ENCODE measurements around the gene SMIM38. TPM values are rescaled to one million over a fixed set of nuclear protein-coding genes. Genes with fewer than 3 reads are reported as not detected.
A peak's percentile ranks its signal among the peaks of the same experiment; 100 is the strongest.

The SMIM38 gene
- 0.26 and 0.38 TPM in 2 replicates for total RNA-seq

- no peak for FAIRE-seq
- DNase-seq (ENCODE audit: low read depth) = no peak
- peaks cover 2% of the 10 kb centered on the region for H3K27me3 ChIP-seq (ENCODE audit: control insufficient read depth, insufficient read depth, low read length)
- no peak within 1 kb of the TSS for H3K4me3 ChIP-seq (ENCODE audit: low read depth, low read length)
- TF ChIP-seq CTCF (IDR thresholded peaks at IDR 0.05; ENCODE audit: insufficient read depth, low read length, severe bottlenecking) = no peak
- no peaks in the 10 kb centered on the region for H3K36me3 ChIP-seq (ENCODE audit: control insufficient read depth, insufficient read depth, low read length)
These were observed at the start of gene SMIM38 for GRCh38 chr11:69155302-69156234. SMIM38 (plus strand) TSS chr11:69155935; CDS start chr11:69157847, 1,912 bp downstream.

- DNase-seq (ENCODE audit: low read depth) = no peak
- FAIRE-seq = no peak
- H3K27me3 ChIP-seq (ENCODE audit: control insufficient read depth, insufficient read depth, low read length) = peaks cover 3% of the 10 kb centered on the region
- TF ChIP-seq CTCF (IDR thresholded peaks at IDR 0.05; ENCODE audit: insufficient read depth, low read length, severe bottlenecking) = no peak
- no peak overlapping the region for H3K4me3 ChIP-seq (ENCODE audit: low read depth, low read length)
- H3K36me3 ChIP-seq (ENCODE audit: control insufficient read depth, insufficient read depth, low read length) = no peaks in the 10 kb centered on the region
These were observed 49.5 kb upstream of the SMIM38 start for GRCh38 chr11:69106031-69106811.

GRCh38 chr11:69107413-69107812 lies 48.3 kb upstream of the SMIM38 start:
- Histone ChIP-seq H3K4me3 (ENCODE audit: low read depth, low read length) (no peak overlapping the region), H3K36me3 (ENCODE audit: control insufficient read depth, insufficient read depth, low read length) (no peaks in the 10 kb centered on the region), H3K27me3 (ENCODE audit: control insufficient read depth, insufficient read depth, low read length) (peaks cover 3% of the 10 kb centered on the region)
- peak; percentile 72 for FAIRE-seq
- TF ChIP-seq CTCF (IDR thresholded peaks at IDR 0.05; ENCODE audit: insufficient read depth, low read length, severe bottlenecking) = no peak
- no peak for DNase-seq (ENCODE audit: low read depth)

DNA sequence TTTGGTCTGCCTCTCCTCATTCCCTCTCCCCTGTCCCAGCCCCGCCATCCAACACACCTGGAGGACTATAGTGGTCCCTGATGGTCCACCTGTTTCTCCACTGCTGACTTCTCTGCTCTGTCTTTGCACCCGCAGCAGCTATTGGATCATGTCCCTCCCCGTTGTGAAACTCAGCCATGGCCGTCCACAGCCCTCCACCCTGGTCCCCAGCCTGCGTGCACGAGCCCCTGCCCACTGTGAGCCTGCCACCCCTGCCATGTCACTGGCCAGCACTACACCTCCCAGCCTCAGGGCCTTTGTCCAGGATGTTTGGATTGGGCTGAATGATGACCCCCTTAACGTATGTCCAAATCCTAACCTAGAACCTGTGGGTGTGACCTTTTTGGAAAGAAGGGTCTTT lies 47.7 kb upstream of the SMIM38 start:
- Histone ChIP-seq H3K4me3 (ENCODE audit: low read depth, low read length) (no peak overlapping the region), H3K36me3 (ENCODE audit: control insufficient read depth, insufficient read depth, low read length) (no peaks in the 10 kb centered on the region), H3K27me3 (ENCODE audit: control insufficient read depth, insufficient read depth, low read length) (peaks cover 3% of the 10 kb centered on the region)
- DNase-seq (ENCODE audit: low read depth) (no peak), FAIRE-seq (no peak)
- no peak for TF ChIP-seq CTCF (IDR thresholded peaks at IDR 0.05; ENCODE audit: insufficient read depth, low read length, severe bottlenecking)

- no peaks in the 10 kb centered on the region for H3K36me3 ChIP-seq (ENCODE audit: control insufficient read depth, insufficient read depth, low read length)
- no peak for FAIRE-seq
- peaks cover 3% of the 10 kb centered on the region for H3K27me3 ChIP-seq (ENCODE audit: control insufficient read depth, insufficient read depth, low read length)
- no peak for TF ChIP-seq CTCF (IDR thresholded peaks at IDR 0.05; ENCODE audit: insufficient read depth, low read length, severe bottlenecking)
- no peak overlapping the region for H3K4me3 ChIP-seq (ENCODE audit: low read depth, low read length)
- DNase-seq (ENCODE audit: low read depth) = no peak
These were observed 47.2 kb upstream of the SMIM38 start for GRCh38 chr11:69108559-69108958.
